Left lung (tissue), 14 donors: Measurements from ENCODE around the gene KIFAP3. TPM values are rescaled to one million over a fixed set of nuclear protein-coding genes. Genes with fewer than 3 reads are reported as not detected.
"Not testable (repeated sequence)": the region's sequence is repeated elsewhere in the genome, so short reads cannot be mapped to it uniquely, and the experiment has no call there.

Experiments
- ATAC-seq: fragments of 200-7000 bp; cut with Tn5 transposase; one replicate; pipeline ENCODE4 v1.9.1; 2020; ENCODE audit warnings: moderate library complexity
- DNase-seq, 4 donors: peaks; one replicate each; pipeline ENCODE4 v3.0.0-alpha.2; 2013 to 2020
- H3K27ac ChIP-seq, 2 donors: fragments of 200-600 bp; sonication (generic) in 1 of 2; one replicate each; pipeline versions ENCODE4 v1.5.0 to v1.8.0; 2020 to 2021
- H3K27me3 ChIP-seq, 2 donors: fragments of 200-600 bp; sonication (generic) in 1 of 2; one replicate each; pipeline versions ENCODE4 v1.5.0 to v1.8.0; 2020 to 2021
- H3K36me3 ChIP-seq, 2 donors: fragments of 200-600 bp; sonication (generic) in 1 of 2; one replicate each; pipeline versions ENCODE4 v1.5.0 to v1.8.0; 2020 to 2021
- H3K4me1 ChIP-seq, 2 donors: fragments of 200-600 bp; one replicate each; pipeline ENCODE4 v1.8.0; 2021
- H3K4me3 ChIP-seq, 2 donors: fragments of 200-600 bp; sonication (generic) in 1 of 2; one replicate each; pipeline versions ENCODE4 v1.5.0 to v1.8.0; 2020 to 2021; ENCODE audit warnings: mild to moderate bottlenecking in 1 of 2
- H3K9me3 ChIP-seq, 2 donors: fragments of 200-600 bp; sonication (generic) in 1 of 2; one replicate each; pipeline versions ENCODE4 v1.5.0 to v1.8.0; 2020 to 2021
- intact Hi-C, 2 donors: fragments of 100-400 bp; cut with DNase I; formaldehyde crosslinking; loops; one replicate each; pipeline versions ENCODE4 v1.11.2 to v1.14.2; 2022
- long read RNA-seq, 12 donors: library from polyadenylated mRNA in 2 of 12; unstranded in 2 of 12; transcript quantifications; one replicate each; pipeline ENCODE4 v2.0.0 and lab custom pipeline, GENCODE V29; 2019 to 2026
- polyA plus RNA-seq, 6 donors: library from polyadenylated mRNA; unstranded; fragments of 120-200 nt; gene quantifications; one replicate each; pipeline ENCODE4 v1.2.1, GENCODE V29; 2013; ENCODE audit not compliant: insufficient read length in 6 of 6
- total RNA-seq, 2 donors: library from RNA; stranded (reverse); fragmentation: NEBNext Ultra II Directional; extraction: Animal tissue kit (Norgen Biotek cat#: 25700); gene quantifications; one replicate each; pipeline ENCODE4 v1.2.1, GENCODE V29; 2021
- TF ChIP-seq, protein P1 (sequence below), 2 donors: fragments of 200-600 bp; sonication (generic) in 1 of 2; IDR thresholded peaks; one replicate each; pipeline versions ENCODE4 v1.5.0 to v1.8.0; 2021; ENCODE audit warnings: antibody characterized with exemption in 2 of 2
- donor health status: DM: no; HTN: yes; CAD: no.
- donor health status: DM: no; HTN: no; CAD: no.

Gene KIFAP3
- total RNA-seq (10 to 100 TPM; 23.2 to 27.5 TPM), polyA plus RNA-seq (10 to 100 TPM; 31.9 to 40.7 (median 34.6) TPM)
- long read RNA-seq, donor 1, transcript KIFAP3-201 (20 exons, 2,957 nt): major isoform, 5 of 12 reads
- long read RNA-seq, donor 1, partial matches to known transcripts: 7 of 12 reads
- long read RNA-seq, donor 1, other reads (novel, unspliced or antisense): 0 of 12 reads
- long read RNA-seq, donor 2, partial matches to known transcripts: 22 of 25 reads
- long read RNA-seq, donor 2, other reads (novel, unspliced or antisense): 0 of 25 reads
- long read RNA-seq, donor 3, transcript KIFAP3-201 (20 exons, 2,957 nt): major isoform, 5 of 5 reads
- long read RNA-seq, donor 3, partial matches to known transcripts: 0 of 5 reads
- long read RNA-seq, donor 3, other reads (novel, unspliced or antisense): 0 of 5 reads
- long read RNA-seq, donor 4, partial matches to known transcripts: 6 of 6 reads
- long read RNA-seq, donor 4, other reads (novel, unspliced or antisense): 0 of 6 reads
- long read RNA-seq, donor 5, partial matches to known transcripts: 0 of 1 reads
- long read RNA-seq, donor 5, other reads (novel, unspliced or antisense): 0 of 1 reads
- long read RNA-seq, donor 6, transcript KIFAP3-201 (20 exons, 2,957 nt): major isoform, 8 of 8 reads
- long read RNA-seq, donor 6, partial matches to known transcripts: 0 of 8 reads
- long read RNA-seq, donor 6, other reads (novel, unspliced or antisense): 0 of 8 reads
- long read RNA-seq, donor 7, partial matches to known transcripts: 6 of 9 reads
- long read RNA-seq, donor 7, other reads (novel, unspliced or antisense): 0 of 9 reads
- long read RNA-seq, donor 8, partial matches to known transcripts: 0 of 2 reads
- long read RNA-seq, donor 8, other reads (novel, unspliced or antisense): 0 of 2 reads
- long read RNA-seq, donor 9: 0 reads
- long read RNA-seq, donor 10, partial matches to known transcripts: 2 of 5 reads
- long read RNA-seq, donor 10, other reads (novel, unspliced or antisense): 3 of 5 reads
- long read RNA-seq, donor 11, transcript KIFAP3-201 (20 exons, 2,957 nt): major isoform, 11 of 113 reads
- long read RNA-seq, donor 11, partial matches to known transcripts: 102 of 113 reads
- long read RNA-seq, donor 11, other reads (novel, unspliced or antisense): 0 of 113 reads
- long read RNA-seq, donor 12, partial matches to known transcripts: 6 of 8 reads
- long read RNA-seq, donor 12, other reads (novel, unspliced or antisense): 0 of 8 reads

DNA sequence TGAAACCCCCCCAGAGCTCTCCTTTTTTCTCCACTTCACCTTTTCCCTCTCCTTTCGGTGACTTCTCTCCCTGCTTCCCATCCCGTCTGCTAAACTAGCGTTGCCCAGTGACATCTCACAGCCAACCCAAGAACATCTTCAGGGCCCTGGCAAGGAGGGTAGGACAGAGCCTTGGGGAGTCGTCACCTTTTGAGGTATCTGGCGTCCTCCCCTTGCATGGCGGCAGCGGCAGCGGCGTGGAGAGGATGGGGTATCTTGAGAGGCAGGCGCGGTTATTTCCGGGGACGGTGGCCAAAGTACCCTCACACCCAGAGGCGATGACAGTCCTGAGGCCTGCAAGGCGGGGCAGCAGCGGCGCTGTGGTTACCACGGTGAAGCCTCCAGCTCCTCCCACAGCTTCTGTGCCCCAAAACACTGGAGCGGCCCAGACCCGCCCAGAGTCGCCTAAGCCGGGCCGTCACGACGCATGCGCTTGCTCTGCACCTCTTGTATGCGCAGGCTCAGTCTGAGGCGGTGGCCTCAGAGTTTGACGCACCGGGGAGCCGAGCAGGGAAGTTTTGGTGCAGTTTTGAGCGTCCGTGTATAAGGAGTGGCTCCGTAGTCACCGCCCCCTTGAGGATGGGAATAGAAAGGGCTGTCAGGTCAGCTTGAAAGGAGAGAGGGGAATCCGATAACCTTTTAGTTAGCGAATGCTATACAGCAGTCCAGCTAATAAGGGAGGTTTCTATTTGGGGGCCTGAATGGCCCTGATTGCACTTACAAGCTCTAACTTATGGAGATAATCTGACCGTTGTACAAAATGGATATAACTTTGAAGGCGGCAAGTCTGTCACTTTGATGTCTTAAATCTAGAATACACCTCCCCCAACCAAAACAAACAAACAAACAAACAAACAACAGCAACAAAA, at the start of gene KIFAP3:
TSS of gene KIFAP3 (minus strand) at position 446 of the 908 bp plus-strand sequence. CDS start at position 218, 228 bp downstream.
- no peaks in the 10 kb centered on the region for H3K36me3 ChIP-seq
- ATAC-seq (peak; percentile 100), DNase-seq (peak; percentile 94 to 99 (median 98))
- peaks cover 3 to 25% of the 10 kb centered on the region in 2 donors for H3K4me1 ChIP-seq
- no peaks in the 10 kb centered on the region for H3K27me3 ChIP-seq
- H3K9me3 ChIP-seq: peaks cover 0 to 13% of the 10 kb centered on the region in 2 donors
- H3K27ac ChIP-seq: peak within 1 kb of the TSS; percentile 60 to 74
- H3K4me3 ChIP-seq: peak within 1 kb of the TSS; percentile 48 to 66
- TF ChIP-seq, protein P1, sequence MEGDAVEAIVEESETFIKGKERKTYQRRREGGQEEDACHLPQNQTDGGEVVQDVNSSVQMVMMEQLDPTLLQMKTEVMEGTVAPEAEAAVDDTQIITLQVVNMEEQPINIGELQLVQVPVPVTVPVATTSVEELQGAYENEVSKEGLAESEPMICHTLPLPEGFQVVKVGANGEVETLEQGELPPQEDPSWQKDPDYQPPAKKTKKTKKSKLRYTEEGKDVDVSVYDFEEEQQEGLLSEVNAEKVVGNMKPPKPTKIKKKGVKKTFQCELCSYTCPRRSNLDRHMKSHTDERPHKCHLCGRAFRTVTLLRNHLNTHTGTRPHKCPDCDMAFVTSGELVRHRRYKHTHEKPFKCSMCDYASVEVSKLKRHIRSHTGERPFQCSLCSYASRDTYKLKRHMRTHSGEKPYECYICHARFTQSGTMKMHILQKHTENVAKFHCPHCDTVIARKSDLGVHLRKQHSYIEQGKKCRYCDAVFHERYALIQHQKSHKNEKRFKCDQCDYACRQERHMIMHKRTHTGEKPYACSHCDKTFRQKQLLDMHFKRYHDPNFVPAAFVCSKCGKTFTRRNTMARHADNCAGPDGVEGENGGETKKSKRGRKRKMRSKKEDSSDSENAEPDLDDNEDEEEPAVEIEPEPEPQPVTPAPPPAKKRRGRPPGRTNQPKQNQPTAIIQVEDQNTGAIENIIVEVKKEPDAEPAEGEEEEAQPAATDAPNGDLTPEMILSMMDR (IDR thresholded peaks at IDR 0.05): peak; percentile 30 to 47
- intact Hi-C loops: no loop called here

DNA sequence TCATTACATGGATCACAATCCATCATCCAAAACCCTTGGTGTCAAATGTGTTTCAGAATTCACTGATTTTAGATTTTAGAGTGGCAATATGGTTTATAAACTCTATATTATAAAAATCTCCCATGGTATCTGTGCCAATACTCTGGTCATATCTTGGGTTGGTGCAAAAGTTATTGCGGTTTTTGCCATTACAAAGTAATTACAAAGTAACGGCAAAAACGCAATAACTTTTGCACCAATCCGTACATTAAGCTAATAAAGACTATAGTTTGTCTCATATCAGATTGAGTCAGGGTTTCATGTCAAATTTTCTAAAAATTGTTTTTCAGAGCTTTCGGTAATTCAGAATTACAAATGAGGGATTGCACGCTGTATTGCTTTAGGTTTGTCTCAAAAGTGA, 47.9 kb upstream of the KIFAP3 start:
- Histone ChIP-seq H3K4me3 (no peak overlapping the region), H3K4me1 (no peaks in the 10 kb centered on the region), H3K36me3 (no peaks in the 10 kb centered on the region), H3K27ac (no peak overlapping the region), H3K9me3 (peaks cover 0 to 5% of the 10 kb centered on the region in 2 donors), H3K27me3 (no peaks in the 10 kb centered on the region)
- ATAC-seq (no peak), DNase-seq (no peak)
- intact Hi-C loops: no loop called here
- TF ChIP-seq, protein P1 (IDR thresholded peaks at IDR 0.05): no peak

DNA sequence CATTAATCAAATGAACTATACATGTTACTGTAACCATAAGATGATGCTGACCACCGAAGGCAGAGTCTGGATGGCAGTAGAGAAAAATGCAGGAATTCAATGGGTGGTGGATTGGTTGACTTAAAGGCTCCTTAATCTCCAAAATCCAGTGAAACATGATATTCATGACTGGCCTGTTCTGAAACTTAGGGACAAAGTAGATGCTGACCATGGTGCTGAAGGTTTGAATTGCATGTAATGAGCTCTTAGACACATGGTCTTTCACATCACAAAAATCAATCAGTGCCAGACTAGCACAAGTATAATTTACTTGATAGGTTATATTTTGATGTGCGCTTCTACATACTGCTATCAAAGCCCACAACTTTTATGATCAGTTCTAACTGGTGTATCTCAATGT, 40.4 kb upstream of the KIFAP3 start:
- TF ChIP-seq, protein P1 (IDR thresholded peaks at IDR 0.05): no peak
- Histone ChIP-seq H3K27me3 (no peaks in the 10 kb centered on the region), H3K9me3 (peaks cover 0 to 3% of the 10 kb centered on the region in 2 donors), H3K4me3 (no peak overlapping the region), H3K27ac (no peak overlapping the region), H3K36me3 (no peaks in the 10 kb centered on the region), H3K4me1 (no peaks in the 10 kb centered on the region)
- ATAC-seq (no peak), DNase-seq (peak in 1 of 4 donors; percentile 16)
- intact Hi-C loops: no loop called here

GRCh38 chr1:170113140-170113539, 38.6 kb upstream of the KIFAP3 start:
- H3K9me3 ChIP-seq, intact Hi-C loops, H3K4me1 ChIP-seq, H3K36me3 ChIP-seq, H3K27me3 ChIP-seq, DNase-seq, H3K27ac ChIP-seq, H3K4me3 ChIP-seq, ATAC-seq: not testable (repeated sequence)
